Esophagus mucosa (tissue), 1 donor: Measurements from ENCODE around the gene BANK1. TPM values are rescaled to one million over a fixed set of nuclear protein-coding genes. Genes with fewer than 3 reads are reported as not detected.

Experiments used
- ATAC-seq: fragments of 200-7000 bp; cut with Tn5 transposase; one replicate; pipeline ENCODE4 v1.9.1; 2020
- total RNA-seq: library from RNA; stranded (reverse); gene quantifications from one replicate; pipeline ENCODE4 v1.2.4, GENCODE V29; 2023
- donor health status: DM: yes; HTN: yes; CAD: no.

Gene BANK1
- total RNA-seq, 1 donor from 2014 or later: 1.3 TPM

DNA sequence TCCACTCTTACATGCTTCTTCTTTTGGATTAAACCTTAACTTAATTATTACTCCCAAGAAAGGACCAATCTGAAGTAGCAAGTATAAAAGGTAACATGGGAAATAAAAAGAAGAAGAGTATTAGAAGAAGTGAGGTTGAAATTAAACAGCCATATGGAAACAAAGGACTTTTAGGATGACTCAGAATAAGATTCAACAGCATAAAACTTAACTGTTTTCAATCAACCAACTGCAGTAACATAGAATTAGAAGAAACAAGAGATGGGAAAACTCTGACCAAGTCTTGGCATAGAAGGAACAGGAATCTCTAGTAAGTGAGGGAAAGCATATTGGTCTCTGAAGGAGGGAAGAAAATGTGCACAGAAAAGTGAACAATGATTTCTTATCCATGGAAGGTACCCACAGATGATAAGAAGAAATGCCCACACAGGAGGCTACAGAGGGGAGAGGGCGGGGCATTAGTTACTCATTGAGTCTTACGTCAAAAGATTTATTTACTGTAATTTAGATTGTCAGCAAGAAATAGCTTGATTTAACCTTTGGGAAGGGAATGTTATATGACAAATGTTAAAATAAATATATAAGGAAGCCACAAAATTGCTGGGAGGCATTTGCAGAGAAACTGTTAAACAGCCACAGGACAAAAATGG is 177.3 kb downstream of the BANK1 start:
- no peak for ATAC-seq

DNA sequence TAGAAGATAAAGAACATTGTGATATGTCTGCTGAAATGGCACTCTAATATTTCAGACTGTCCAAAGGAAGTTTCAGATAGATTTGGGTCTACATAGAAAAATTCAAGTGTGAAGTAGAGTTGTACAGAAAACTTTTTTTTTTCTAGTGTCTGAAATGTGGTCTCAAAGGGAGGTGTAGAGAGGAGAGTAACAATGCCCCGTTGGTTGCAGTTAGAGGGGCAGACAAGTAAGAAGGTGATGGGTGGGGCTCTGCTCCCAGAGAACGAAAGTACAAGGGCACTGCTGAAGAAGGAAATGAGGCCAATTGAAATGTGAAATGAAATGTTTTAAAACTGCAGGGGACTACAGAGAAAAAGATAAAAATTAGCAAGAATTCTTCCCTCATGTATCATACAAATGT is 177.8 kb downstream of the BANK1 start:
- no peak for ATAC-seq

DNA sequence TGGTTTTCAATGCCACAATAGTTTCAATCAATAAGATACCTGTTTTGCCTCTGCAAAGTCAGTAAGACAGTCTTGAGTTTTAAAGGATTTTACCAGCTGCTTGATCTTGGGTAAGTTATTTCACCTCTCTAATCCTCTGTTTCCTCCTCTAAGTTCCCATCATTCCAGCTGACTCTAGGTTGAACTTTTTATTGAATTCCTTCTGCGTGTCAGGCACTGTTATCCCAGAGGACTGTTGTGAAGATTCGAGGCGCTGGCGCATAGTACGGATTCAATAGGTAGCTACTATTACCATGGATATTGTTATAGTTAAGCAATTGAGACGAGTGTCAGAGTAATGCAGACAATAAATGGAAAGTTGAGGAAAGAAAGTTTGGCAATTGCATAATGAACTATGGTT is 179.4 kb downstream of the BANK1 start:
- ATAC-seq: no peak

GRCh38 chr4:101970547-101971155 is 180.1 kb downstream of the BANK1 start:
- ATAC-seq: no peak

- ATAC-seq: peak; percentile 43
Observed at GRCh38 chr4:101972791-101973190, 182.3 kb downstream of the BANK1 start.

- no peak for ATAC-seq
Observed at GRCh38 chr4:101973361-101973760, 182.8 kb downstream of the BANK1 start.

DNA sequence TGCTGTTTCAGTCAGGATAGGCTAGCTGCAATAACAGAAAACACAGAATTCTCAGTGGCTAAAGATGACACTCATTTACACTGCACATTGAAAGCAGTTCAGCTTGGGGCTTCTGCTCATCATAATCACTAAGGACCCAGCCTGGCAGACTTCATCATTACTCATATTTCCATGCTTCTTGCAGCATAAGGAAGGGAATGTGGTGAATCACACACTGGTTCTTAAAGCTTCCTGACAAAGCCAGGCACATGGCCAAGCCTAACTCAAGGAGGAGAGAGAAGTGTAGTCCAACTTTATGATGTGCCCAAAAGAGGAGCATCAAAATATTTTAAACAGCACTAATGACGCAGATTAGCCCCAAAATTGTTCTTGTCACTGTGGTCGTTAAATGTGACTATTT is 186.5 kb downstream of the BANK1 start:
- ATAC-seq: peak; percentile 94

GRCh38 chr4:101981756-101982155 is 191.2 kb downstream of the BANK1 start:
- ATAC-seq: peak; percentile 95

- no peak for ATAC-seq
Observed at GRCh38 chr4:101983835-101984234, 193.3 kb downstream of the BANK1 start.

GRCh38 chr4:101987623-101988243 is 197.2 kb downstream of the BANK1 start:
- ATAC-seq: no peak

GRCh38 chr4:101989551-101989950 is 199.0 kb downstream of the BANK1 start:
- no peak for ATAC-seq

- ATAC-seq: no peak
Observed at GRCh38 chr4:101992446-101992845, 201.9 kb downstream of the BANK1 start.

DNA sequence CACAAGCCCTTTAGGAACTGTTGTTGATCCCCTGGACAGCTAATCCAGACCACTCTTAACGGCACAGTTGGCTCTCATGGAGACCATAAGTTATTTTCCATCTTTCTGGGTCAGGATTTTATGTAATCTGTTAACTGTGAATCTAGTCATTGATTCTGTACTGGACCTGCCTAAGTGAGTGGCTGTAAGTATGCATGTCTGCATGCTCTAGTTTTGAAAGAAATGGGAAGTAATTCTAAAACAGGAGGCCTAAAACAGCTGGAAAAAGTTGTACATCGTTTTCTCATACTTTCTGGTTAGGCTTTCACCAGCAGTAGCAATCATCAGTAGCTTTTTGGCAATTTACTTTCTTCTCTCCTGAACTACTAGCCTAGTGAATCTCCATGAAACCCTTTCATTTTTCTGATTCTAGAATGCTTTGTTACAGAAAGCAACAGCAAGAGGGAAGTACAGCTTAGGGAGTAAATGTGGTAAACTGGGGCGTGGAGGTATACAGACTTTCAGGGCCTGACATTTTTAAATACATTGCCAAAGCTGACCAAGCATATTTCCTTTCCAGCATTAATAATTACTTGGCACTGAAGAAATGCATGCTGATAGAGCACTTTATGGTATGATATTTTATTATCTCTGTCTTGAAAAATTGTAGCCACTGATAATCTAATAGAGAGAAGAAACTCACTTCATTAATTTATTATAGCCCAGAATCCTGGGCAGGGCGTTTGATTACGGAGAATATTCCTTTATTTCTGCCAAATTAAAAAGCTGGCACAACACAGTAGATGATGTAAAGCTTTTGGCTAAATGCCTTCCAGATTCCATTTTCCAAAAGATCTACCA is 202.7 kb downstream of the BANK1 start:
- no peak for ATAC-seq

DNA sequence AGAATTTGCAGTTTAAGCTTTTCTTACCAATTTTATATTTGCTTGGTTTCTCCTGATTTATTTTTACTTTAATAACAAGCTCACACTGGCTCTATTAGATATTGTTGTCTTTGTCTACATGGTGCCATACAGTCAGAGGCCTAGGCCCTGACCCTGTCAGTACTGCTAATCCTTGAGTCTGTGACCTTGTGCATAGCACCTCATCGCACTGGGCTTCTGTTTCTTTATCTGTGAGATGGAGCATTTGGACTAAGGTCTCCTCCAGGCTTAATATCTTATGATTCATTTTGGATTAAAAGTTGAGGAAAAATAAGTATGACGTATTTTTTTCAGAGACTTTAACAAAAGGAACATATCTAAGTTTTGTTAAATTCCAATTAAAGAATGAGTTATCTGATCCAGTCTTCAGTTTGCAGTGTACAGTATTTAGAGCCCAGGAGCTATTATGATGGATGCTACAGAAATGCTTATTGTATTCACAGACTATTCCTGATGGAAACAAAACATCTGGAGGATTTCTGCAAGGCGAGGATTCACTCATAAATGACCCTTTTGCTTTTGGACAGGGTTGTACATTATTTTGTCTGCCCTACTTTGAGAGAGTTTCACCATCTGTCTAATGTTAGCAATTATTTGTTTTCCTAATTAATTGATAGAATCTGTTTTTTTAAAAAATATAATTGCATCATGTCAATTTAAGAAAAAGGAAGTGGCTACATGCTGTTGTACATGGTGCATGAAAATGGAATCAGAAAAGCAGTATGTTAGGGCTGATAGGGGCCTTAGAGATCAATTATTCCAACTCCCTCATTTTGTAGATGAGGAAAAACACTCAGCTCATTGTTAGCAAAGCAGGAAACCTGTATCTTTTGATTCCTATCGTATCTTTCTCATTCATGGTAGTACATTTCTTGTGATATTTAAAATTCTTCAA is 203.6 kb downstream of the BANK1 start:
- no peak for ATAC-seq

DNA sequence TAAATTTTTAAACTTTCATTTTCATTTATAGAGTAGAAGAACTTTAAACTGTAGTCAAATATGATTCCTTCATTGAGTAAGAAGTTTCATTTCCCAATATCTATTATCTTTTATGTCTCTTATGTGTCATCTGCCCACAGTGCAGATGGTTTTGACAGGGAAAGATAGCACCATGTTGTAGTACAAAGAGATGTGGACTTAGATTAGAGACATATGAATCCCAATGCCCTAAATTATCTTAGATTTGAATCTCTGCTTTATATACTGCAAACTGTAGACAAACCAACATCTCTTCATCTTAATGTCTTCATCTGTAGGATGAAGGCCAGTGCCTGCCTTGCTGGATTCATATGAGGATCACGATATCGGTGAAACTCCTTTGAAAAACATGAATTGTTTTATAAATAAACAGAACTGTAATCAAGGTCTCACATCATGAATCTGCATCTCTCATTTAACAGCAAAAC is 217.5 kb downstream of the BANK1 start:
- no peak for ATAC-seq

DNA sequence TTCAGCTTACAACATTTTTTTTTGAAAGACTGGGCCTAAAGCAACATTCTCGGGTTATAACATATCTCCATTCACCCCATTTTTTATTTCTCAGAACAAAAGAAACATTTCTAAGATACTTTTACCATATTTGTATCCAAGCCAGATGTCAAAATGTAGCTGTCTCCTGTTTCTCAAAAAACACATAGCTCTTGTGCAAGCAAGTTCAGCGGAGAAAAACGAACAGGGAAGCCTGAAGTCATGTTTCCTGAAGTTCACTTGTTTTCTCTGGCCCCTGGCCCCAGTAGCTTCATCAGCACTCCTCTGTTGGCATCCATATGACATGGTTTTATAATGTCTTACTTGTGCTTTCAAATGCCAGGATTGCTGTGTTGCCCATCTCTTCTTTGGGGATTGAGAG is 218.2 kb downstream of the BANK1 start:
- no peak for ATAC-seq

- no peak for ATAC-seq
Observed at GRCh38 chr4:102022343-102022742, 231.8 kb downstream of the BANK1 start.

- no peak for ATAC-seq
Observed at GRCh38 chr4:102027961-102028360, 237.4 kb downstream of the BANK1 start.

GRCh38 chr4:102031406-102031805 is 240.9 kb downstream of the BANK1 start:
- ATAC-seq: no peak

DNA sequence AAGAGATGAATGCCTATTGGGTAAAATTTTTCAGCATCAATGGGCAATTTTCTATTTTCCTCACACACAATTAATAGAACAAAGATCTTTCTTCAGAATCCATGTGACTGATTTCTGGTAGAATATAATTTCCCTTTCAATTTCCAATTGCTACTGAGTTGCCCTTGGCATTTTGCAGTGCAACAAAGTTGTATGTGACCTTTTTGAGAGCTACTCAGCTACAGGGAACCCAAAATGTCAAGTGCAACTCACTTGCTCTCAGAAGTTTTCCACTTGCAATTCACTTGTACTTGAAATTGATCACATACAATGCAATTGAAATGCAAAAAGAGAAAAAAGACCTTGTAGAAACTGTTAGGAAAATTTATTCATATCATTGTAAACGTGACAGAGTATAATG is 245.5 kb downstream of the BANK1 start:
- no peak for ATAC-seq

DNA sequence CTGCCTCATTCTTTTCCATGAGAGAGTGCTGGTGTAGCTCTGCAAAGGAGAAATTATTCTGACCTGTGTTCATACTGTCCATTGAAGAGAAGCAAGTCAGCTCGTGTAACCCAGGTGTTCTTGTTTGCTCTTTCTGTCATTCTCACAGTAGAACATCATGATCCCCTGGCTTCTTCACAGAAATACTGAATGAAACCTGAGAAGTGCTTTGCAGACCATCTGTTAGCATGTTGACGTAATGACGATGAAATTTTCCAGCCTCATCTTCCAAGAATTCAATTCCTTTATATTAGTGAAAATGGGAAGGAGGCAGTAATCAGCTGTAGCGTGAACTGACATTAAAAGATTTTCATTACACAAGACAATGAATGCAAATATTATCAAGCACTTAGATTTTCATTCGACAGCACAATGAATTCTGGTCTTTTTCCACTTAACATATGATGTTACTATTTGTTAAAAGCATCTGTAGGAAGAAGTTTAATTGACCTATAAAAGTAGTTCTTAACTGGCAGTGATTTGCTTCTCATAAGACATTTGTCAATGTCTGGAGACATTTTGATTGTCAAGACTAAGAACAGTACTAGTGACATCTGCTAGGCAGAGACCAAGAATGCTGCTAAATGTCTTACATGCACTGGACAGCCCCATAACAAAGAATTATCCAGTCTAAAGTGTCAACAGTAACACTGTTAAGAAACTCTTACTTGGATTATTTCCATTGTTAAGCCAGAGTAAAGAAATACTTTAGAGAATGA is 246.3 kb downstream of the BANK1 start:
- ATAC-seq: no peak
